GM18499 (cell line): ENCODE data around the gene TFEB.

Experiments
- ATAC-seq: cut with Tn5 transposase; IDR thresholded peaks from one replicate; pipeline ENCODE4 v1.9.1; 2021; ENCODE audit warnings: moderate number of reproducible peaks; ENCODE audit not compliant: insufficient read depth, unreplicated experiment

Gene TFEB

GRCh38 chr6:41740366-41741162 is 5.2 kb upstream of the TFEB start:
- no peak for ATAC-seq

GRCh38 chr6:41739041-41739440 is 3.6 kb upstream of the TFEB start:
- no peak for ATAC-seq

GRCh38 chr6:41737591-41738130 is 2.3 kb upstream of the TFEB start:
- ATAC-seq: no peak

GRCh38 chr6:41736800-41737555 is 1.6 kb upstream of the TFEB start:
- ATAC-seq: no peak

GRCh38 chr6:41736186-41736733 is 852 bp upstream of the TFEB start:
- ATAC-seq: no peak

- ATAC-seq: no peak
These were observed 562 bp downstream of the TFEB start for GRCh38 chr6:41734666-41735426.

- no peak for ATAC-seq
These were observed 1.4 kb downstream of the TFEB start for GRCh38 chr6:41733707-41734665.

GRCh38 chr6:41733360-41733706 is 2.1 kb downstream of the TFEB start:
- ATAC-seq: no peak

- ATAC-seq: no peak
These were observed 2.6 kb downstream of the TFEB start for GRCh38 chr6:41732591-41733359.

- ATAC-seq: no peak
These were observed 3.3 kb downstream of the TFEB start for GRCh38 chr6:41732149-41732548.

- ATAC-seq: no peak
These were observed 3.8 kb downstream of the TFEB start for GRCh38 chr6:41731561-41732086.

GRCh38 chr6:41730531-41731436 is 4.6 kb downstream of the TFEB start:
- no peak for ATAC-seq

GRCh38 chr6:41729624-41730023 is 5.8 kb downstream of the TFEB start:
- ATAC-seq: no peak

GRCh38 chr6:41728954-41729353 is 6.5 kb downstream of the TFEB start:
- no peak for ATAC-seq

GRCh38 chr6:41728073-41728936 is 7.1 kb downstream of the TFEB start:
- ATAC-seq: no peak

- ATAC-seq: no peak
These were observed 7.7 kb downstream of the TFEB start for GRCh38 chr6:41727705-41728072.

- no peak for ATAC-seq
These were observed 8.5 kb downstream of the TFEB start for GRCh38 chr6:41726876-41727275.
